Brain pericyte (primary cell): ENCODE data around the gene TRPM2.

Experiments
- DNase-seq: peaks from one replicate; pipeline ENCODE4 v3.0.0-alpha.2; 2012; ENCODE audit warnings: low read depth, low spot score

The TRPM2 gene

DNA sequence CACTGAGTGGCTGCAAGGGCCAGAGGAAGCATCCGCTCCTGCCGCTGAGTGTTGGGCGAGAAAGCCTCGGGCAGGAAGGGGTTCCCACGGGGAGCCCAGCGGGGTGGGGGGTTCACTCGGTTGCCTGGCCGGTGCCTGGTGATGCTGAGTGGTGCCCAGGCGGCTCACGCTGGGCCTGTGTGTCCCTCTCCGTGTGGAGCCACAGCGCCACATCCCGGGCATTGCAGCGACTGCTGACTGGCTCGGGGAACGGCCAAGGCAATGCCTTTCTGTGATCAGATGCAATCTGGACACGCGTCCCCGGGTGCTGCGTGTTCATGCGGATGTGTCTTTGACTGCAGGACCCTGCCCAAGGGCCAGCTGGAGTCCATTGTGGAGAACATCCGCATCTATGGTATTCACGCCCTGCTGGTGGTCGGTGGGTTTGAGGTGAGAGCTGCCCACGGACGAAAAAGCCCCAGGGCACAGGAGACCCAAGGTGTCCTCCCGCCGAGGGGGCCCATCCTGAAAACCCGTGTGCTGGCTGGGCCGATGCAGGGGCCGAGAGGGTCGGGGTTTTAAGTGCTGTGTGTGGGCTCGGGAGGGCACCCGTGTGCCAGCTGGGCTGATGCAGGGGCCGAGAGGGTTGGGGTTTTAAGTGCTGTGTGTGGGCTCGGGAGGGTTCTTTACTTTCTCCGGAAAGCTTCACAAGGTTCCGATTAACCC, 30.6 kb upstream of the TRPM2 start:
- DNase-seq = no peak

DNA sequence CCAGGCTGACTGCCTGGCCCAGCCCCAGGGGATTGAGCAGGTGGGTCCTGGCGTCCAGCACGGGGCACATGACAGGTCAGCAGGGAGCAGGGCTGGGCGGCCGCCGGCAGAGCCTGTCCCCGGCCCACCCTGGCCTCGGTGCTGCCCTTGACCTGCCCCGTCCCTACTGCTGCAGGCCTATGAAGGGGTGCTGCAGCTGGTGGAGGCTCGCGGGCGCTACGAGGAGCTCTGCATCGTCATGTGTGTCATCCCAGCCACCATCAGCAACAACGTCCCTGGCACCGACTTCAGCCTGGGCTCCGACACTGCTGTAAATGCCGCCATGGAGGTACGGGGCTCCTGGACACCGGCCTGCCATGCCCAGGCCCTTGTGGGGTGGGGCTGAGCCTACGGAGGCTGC, 29.8 kb upstream of the TRPM2 start:
- DNase-seq = no peak

- DNase-seq = no peak
These were observed 29.1 kb upstream of the TRPM2 start for GRCh38 chr21:44324106-44324853.

- no peak for DNase-seq
These were observed 28.6 kb upstream of the TRPM2 start for GRCh38 chr21:44324854-44325107.

- no peak for DNase-seq
These were observed 27.8 kb upstream of the TRPM2 start for GRCh38 chr21:44325386-44326271.

GRCh38 chr21:44326272-44326647, 27.2 kb upstream of the TRPM2 start:
- DNase-seq = no peak

DNA sequence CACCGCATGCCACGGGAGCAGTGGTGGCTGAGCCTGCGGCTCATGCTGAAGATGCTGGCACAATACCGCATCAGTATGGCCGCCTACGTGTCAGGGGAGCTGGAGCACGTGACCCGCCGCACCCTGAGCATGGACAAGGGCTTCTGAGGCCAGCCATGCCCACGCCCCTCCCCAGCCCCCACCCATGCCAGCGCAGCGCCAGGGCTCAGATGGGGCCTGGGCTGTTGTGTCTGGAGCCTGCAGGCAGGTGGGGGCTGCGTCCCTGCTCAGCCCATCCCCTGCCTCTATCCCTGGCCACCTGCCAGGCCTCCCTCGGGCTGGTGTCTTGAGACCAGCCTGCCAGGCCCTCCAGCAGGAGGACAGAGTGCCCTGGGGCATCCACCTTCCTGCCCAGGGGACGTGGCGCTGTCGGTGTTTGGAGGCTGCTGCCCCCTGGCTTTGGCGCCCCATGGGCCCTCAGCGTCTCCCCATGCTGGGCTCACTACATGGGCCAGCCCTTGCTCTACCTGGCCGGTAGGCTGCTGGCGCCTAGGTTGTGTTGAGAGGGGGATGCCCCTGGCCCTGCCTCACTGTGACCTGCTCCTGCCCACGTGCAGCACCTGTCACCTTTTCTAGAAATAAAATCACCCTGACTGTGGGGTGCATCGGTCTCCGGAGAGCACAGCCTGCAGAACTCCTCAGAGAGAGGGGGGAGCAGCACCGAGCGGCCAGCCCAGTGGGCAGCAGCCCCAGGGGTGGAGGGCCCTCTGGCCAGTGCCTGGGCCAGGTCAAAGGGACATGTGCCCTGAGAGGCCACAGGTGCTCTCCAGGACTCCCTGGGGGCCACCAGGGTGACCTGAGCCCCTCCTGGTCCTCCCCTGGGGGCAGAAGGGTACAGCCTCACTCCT, 26.5 kb upstream of the TRPM2 start:
- DNase-seq = no peak

- no peak for DNase-seq
These were observed 25.8 kb upstream of the TRPM2 start for GRCh38 chr21:44327603-44327974.

DNA sequence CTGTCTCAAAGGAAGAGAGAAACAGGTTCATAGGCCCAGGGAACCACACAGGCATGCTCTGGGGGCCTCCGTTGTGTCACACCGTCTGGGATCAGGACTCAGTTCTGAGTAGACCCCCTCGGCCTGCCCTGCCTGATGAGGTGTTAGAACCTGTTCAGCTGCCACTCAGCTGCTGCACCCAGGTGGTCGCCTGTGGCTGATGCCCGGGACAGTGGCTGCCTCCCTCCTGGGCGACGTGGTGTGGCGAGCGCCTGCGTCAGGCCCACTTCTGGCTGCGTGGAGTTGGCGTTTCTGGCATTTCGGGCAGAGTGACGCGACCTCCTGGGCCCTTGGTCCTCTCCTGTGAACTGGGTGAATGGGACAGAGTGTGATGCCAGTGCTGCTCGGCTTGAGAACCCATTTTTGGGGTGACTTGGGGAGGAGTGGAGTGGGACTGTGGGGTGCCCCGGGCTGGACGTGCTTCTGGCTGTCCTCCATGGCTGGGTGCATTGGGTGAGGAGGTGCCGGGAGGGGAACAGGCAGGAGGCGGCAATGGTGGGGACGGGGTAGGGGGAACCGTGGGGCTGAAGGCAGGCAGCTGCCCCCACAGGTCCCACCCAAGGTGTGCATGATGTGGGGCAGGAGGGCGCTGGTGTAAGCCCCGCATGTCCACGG, 25.1 kb upstream of the TRPM2 start:
- no peak for DNase-seq

- no peak for DNase-seq
These were observed 24.1 kb upstream of the TRPM2 start for GRCh38 chr21:44329086-44329889.

GRCh38 chr21:44329971-44330681, 23.3 kb upstream of the TRPM2 start:
- DNase-seq = no peak

DNA sequence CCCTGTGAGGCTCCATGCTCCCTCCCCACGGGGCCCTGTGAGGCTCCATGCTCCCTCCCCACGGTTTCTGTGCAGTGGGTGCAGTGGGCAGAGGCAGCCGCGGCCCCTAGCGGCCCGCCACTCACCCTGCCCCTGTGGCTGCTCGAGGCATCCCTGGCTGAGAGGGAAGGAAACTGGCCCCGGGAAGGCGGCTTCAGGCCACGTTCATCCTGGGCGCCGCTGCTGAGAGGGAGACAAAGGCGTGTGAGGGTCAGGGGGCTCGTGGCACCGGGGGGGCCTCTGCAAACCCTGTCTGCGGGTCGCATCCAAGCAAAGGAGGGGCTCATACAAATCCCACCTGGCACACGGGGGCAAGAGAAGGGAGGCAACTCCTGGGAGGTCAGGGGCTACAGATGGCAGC, 22.7 kb upstream of the TRPM2 start:
- no peak for DNase-seq

- no peak for DNase-seq
These were observed 22.2 kb upstream of the TRPM2 start for GRCh38 chr21:44331209-44331608.

GRCh38 chr21:44331650-44332307, 21.6 kb upstream of the TRPM2 start:
- DNase-seq = no peak

GRCh38 chr21:44332383-44332782, 21.0 kb upstream of the TRPM2 start:
- DNase-seq = no peak

DNA sequence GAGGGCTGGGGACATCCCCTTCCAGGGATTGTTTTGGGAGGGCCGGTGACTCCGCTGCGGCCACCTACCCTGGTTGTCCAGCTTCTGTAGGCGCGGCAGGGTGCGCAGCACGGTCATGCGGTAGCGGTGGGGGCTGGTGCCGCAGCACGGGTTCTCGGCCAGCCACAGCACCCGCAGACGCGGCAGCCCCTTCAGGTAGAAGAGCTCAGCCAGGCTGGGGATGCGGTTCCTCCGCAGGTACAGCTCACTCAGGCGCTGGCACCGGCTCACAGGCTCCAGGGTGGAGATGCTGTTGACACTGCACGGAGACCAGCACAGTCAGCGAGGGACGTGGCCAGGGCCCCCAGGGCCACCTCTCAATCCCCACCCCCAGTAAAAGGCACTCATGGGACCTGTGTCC, 20.5 kb upstream of the TRPM2 start:
- no peak for DNase-seq

GRCh38 chr21:44333509-44334328, 19.7 kb upstream of the TRPM2 start:
- DNase-seq = no peak

DNA sequence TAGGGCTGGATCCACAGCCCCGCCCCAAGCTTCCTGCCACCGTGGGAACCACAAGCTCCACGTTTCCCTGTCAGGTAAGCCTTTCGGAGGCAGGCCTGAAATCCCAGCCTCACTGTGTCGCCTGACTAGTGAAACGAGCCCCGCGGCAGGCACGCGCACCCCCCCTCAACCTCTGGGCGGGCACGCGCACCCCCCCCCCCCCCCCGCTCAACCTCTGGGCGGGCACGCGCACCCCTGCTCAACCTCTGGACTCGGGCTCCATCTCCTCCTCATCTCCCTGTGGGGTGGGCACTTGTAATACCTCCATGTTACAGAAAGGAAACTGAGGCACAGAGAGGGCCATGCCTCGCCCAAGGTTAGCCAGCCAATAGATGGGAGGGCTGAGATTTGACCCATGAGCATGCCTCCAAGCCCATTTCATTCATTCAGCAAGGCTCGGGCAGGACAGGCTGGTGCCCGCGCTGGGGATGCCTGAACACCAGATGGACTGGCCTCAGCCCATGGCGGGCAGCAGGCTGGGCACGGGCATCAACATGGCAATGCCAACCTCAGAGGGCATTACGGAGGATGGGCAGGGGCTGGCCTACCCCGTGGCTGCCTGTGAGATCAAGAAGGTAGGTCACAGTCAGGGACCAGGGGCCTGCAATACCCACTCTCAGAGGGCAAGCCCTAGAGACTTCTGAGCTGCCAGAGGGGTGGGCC, 18.9 kb upstream of the TRPM2 start:
- DNase-seq = no peak
